GM19238 (cell line): ENCODE results near the gene TMEM263.

ENCODE experiments used
- DNase-seq: peaks from one replicate; pipeline ENCODE4 v3.0.0; 2011; ENCODE audit warnings: low spot score; ENCODE audit not compliant: insufficient read length

TMEM263 gene

DNA sequence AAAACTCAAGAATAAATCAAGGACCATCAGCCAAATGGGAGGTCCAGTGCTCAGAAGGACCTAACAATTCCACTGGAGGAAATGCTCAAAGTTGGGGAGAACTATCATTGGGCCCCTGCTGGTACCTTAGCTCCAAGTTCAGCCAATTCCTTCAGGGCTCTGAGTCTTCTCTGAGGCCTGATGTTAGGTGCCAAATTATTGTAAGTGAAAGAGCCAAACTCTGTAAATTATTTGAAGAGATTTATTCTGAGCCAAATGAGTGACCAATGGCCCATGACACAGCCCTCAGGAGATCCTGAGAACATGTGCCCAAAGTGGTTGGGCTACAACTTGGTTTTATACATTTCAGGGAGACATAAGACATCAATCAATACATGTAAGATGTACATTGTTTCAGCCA lies 8.2 kb upstream of the TMEM263 start:
- no peak for DNase-seq

DNA sequence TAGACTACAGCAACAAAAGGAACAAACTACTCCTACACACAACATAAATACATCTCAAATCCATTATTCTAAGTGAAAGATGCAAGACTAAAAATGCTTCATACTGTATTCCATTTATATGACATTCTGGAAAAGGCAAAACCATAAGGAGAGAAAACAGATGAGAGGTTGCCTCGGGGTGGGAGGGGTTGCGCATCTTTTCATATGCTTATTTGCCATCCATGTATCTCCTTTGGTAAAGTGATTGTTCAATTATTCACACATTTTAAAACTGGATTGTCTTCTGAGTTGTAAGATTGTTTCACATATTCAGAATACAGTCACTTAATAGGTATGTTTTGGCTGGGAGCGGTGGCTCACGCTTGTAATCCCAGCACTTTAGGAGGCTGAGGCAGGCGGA lies 5.1 kb upstream of the TMEM263 start:
- DNase-seq = no peak

DNA sequence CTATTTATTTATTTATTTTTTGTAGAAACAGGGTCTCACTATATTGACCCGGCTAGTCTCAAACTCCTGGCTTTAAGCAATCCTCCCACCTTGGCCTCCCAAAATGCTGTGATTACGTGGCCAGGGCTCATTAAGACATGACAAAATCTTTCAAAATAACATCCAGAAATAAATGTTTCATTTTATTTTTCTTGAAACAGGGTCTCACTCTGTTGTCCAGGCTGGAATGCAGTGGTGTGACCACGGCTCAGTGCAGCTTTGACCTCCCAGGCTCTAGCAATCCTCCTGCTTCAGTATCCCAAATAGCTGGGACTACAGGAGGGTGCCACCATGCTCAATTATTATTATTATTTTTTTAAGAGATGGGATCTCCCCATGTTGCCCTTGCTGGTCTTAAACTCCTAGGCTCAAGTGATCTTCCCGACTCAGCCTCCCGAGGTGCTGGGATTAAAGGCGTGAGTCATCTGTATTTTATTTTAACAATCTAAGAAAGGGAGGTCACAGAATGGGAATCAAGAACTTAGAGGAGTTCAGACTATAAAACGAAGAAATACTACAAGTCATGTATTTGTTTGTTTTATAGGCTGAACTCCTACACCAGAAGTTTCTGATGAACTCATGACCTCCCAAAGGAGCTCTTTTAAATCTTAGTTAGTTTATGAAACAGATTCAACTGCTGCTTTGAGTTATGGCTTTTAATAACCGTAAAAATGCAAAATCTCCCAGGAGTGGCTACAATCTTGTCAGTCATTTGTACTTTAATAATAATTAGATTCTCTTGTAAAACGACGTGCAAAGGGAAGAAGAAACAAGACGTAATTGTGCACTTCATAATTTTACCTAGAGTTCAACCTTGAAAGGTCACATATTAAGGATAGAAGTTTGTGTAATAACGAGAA lies 2.1 kb upstream of the TMEM263 start:
- no peak for DNase-seq

DNA sequence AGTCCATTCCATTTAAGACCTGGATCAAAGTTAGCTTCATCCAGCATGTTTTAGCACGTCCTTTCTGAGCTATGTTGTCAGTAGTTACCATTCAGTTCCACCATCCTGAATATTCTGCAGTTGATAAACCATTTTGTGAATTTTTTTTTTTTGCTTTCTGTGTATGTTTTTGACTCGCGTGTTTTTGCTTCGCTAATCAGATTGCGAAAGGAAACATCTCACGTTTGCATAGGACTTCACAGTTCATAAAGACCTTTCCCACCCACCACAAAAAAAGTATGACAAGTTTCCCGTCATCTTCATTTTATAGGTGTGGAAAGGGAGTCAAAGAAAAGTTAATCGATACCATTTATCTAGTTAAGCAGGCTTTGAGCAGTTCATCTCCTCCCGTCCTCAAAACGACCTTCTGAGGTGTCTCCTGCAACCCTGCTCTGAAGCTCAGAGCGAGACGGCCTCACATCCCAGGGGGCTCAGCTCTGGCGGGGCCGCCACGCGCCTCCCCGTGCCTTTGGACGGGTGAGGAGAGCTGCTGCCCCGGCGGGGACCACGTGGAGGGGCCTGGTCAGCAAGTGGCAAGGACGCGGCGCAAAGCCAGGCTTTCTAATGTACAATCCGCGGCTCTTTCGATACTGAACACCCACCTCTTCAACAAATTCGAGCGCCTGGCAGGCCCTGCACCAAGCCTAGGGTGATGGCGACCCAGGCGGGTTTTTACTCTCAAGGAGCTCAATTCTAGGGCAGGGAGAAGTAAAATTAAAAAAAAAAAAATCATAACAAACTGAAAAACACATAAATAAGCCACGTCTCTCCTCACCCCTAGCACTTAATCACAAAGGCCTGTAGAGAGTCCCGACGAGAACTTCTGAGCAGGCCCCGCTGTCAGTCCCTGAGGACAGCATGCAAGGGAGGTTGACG lies 988 bp upstream of the TMEM263 start:
- DNase-seq = no peak

DNA sequence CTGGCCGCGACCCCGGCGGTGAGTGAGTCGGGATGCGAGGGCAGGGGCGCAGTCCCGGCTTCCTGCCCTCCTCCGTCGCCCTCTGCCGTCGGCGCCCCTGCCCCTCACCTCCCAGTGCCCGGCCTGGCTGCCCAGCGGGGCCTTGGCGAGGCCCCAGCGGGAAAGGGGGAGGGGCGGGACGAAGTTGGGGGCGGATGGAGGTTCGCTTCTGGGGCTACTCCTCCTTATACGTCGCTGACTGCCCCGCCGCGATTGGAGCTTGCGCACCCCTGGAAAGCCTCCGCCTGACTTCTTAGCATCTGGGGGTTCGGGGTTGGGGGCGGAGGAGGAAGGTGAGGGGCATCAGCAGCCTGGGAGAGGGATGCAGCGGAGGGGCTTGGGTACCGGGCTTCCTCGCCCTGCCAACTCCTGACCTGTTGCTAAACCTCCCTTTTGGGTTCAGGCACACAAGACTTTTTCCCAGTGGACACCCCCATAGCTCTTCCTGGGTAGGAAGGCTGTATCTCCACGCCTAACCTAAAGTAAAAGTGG lies 406 bp downstream of the TMEM263 start:
- DNase-seq = peak; percentile 40

- no peak for DNase-seq
Measured at GRCh38 chr12:106957583-106957982, 1.9 kb downstream of the TMEM263 start.

GRCh38 chr12:106960443-106960842 lies 4.7 kb downstream of the TMEM263 start:
- DNase-seq = no peak

- no peak for DNase-seq
Measured at GRCh38 chr12:106962286-106962685, 6.6 kb downstream of the TMEM263 start.

DNA sequence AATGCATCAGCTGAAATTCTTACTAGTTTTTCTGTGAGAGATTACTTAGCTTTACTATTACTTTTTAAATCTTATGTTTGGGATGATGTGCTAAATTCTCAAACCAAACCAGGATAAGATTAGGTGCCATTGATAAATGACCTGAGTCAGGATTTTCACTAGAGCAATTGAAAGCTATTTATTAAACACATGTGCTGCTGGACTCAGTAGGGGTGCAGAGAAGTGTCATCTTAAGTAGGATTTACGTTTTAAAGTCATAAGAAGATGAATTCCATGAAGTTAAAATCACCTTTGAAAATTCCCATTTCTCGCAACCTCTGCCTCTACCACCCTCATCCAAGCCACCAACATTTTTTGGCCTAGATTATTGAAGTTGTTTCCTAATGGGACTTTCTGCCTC lies 8.8 kb downstream of the TMEM263 start:
- no peak for DNase-seq

- no peak for DNase-seq
Measured at GRCh38 chr12:106971065-106971464, 15.4 kb downstream of the TMEM263 start.

- DNase-seq = no peak
Measured at GRCh38 chr12:106973545-106973944, 17.8 kb downstream of the TMEM263 start.

- DNase-seq = peak; percentile 19
Measured at GRCh38 chr12:106974511-106974910, 18.8 kb downstream of the TMEM263 start.

- no peak for DNase-seq
Measured at GRCh38 chr12:106975098-106975497, 19.4 kb downstream of the TMEM263 start.

DNA sequence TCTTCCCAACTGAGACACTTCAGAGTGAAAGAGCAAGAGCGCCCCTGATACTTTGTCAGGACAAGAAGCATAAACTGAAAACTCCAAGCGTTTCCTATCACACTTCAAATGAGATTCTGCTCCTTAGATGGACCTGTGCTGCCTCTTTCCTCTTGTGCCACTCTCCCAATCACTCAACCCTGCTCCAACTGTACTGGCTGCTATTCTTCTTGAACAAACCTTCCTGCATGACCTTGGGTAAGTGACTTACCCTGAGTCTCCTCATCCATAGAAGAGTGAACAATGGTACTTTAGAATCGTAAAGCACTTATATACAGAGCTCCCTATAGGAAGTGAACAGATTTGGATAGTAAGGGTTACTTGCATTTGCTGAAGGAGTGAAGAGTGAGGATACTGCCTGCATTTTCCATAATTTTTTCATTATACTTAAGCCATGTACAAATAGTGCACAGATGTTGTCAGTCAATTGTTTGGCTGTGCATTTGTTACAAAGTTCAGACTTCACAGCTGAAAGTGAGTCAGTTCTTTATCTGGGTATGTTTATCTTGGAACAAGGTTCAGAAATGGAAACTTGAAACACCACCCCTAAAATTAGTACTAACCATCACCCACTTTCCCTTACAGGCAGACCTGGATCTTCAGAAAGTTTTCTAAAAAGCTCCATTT lies 20.4 kb downstream of the TMEM263 start:
- no peak for DNase-seq

DNA sequence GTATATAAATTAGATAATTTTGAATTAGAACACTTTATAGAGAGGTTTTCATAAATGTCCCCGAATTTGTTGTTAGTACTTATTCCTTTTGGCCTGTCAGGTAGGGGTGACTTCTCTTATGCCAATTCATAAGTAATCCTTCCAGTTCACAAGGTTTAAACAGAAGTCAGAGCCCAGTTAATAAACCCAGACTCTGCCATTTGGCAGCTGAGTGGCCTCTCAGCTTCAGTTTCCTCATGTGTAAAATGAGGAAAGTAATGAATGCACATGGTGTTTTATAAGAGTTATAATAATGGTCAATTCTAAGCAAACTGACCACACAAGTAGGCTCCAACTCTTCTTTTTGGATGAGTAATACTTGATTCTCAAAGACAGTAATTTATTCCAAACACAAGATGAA lies 21.0 kb downstream of the TMEM263 start:
- no peak for DNase-seq

GRCh38 chr12:106978035-106978800 lies 22.5 kb downstream of the TMEM263 start:
- DNase-seq = no peak

DNA sequence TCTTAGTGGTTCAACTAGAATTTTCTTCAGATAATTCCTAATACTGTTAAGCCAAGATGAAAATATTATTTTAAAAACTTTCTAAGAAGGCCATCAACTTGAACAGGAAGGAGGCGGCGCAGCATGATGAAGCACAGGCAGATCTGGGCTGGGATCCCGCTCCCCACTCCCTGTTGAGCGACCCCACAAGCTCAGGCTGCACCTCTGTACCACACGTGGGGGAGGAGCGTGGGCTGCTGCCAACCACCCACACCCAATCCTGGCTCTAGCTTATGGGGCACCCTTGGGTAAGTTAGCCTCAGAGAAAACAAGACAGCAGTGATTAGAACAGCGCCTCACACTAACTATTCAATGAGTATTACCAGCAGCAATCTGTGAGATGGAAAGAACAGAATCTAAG lies 25.2 kb downstream of the TMEM263 start:
- DNase-seq = no peak

GRCh38 chr12:106981788-106982187 lies 26.1 kb downstream of the TMEM263 start:
- no peak for DNase-seq

DNA sequence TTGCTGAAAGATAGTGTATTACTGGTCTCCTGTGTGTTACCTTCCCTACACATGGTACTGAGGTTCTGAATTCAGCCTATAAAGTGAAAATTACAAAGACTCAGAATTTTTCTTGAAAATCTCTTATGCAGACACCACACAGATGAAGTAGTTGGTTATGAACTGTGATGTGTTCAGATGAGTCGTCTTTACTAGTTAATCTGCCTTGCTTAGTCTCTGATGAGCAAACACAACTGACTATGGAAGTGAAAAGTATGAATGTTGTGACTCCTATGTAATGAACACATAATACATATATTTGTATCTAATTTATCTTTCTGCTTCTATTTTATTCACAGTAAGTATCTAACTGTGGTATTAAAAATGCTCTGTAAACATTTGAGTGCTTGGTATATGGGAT lies 26.5 kb downstream of the TMEM263 start:
- no peak for DNase-seq

- DNase-seq = no peak
Measured at GRCh38 chr12:106984588-106985137, 29.0 kb downstream of the TMEM263 start.
